Pancreas (tissue), 10 donors: ENCODE results near the gene PCDH1. TPM values are rescaled to one million over a fixed set of nuclear protein-coding genes. Genes with fewer than 3 reads are reported as not detected.

Experiments used
- ATAC-seq, 4 donors: fragments of 200-7000 bp; cut with Tn5 transposase; one replicate each; pipeline versions ENCODE4 v1.8.0 to v1.9.1; 2020; ENCODE audit warnings: mild to moderate bottlenecking in 4 of 4, moderate library complexity in 4 of 4
- DNase-seq, 6 donors: peaks; one replicate each; pipeline ENCODE4 v3.0.0-alpha.2; 2020
- FAIRE-seq: peaks from 2 replicates; lab custom pipeline; 2012; peaks lifted over from hg19 to GRCh38; lab: Jason Lieb, UNC
- H3K27ac ChIP-seq, 4 donors: fragments of 200-600 bp; sonication (generic); 1 replicate in 3 of 4; 2 replicates in 1 of 4; pipeline versions ENCODE4 v1.5.0 to v1.8.0; 2020
- H3K27me3 ChIP-seq, 4 donors: fragments of 200-600 bp; one replicate each; pipeline ENCODE4 v1.8.0; 2021
- H3K36me3 ChIP-seq, 3 donors: fragments of 200-600 bp; sonication (generic) in 1 of 3; one replicate each; pipeline versions ENCODE4 v1.5.0 to v1.8.0; 2020 to 2021
- H3K4me1 ChIP-seq, 3 donors: fragments of 200-600 bp; one replicate each; pipeline ENCODE4 v1.8.0; 2021
- H3K4me3 ChIP-seq, 4 donors: fragments of 200-600 bp; sonication (generic) in 2 of 4; one replicate each; pipeline versions ENCODE4 v1.5.0 to v1.8.0; 2020 to 2021
- H3K9me3 ChIP-seq, 4 donors: fragments of 200-600 bp; one replicate each; pipeline ENCODE4 v1.8.0; 2021
- CTCF ChIP-seq, 4 donors: fragments of 200-600 bp; sonication (generic) in 3 of 4; IDR thresholded peaks; one replicate each; pipeline versions ENCODE4 v1.5.0 to v1.8.0; 2021; ENCODE audit warnings: antibody characterized with exemption in 4 of 4
- WGBS, 2 donors: extraction: QIAGEN DNeasy Blood & Tissue Kit; methylation state at CpG; one replicate each; pipeline ENCODE4 v1.1.7; 2013; 5-methylcytosine and 5-hydroxymethylcytosine counted together
- intact Hi-C, 3 donors: fragments of 100-400 bp; cut with DNase I; formaldehyde crosslinking; loops; one replicate each; pipeline versions ENCODE4 v1.11.1 to v1.14.2; 2022
- polyA plus RNA-seq, 2 donors: library from polyadenylated mRNA; stranded (reverse); fragments of 200-250 nt; gene quantifications; one replicate each; pipeline ENCODE4 v1.2.3, GENCODE V29; 2013
- total RNA-seq, 6 donors: library from RNA; stranded (reverse); fragmentation: NEBNext Ultra II Directional in 4 of 6; extraction: Animal tissue kit (Norgen Biotek cat#: 25700) in 4 of 6; gene quantifications; one replicate each; pipeline versions ENCODE4 v1.2.1 to v1.2.4, GENCODE V29; 2021 to 2023
- donor health status: healthy with polysubstance abuse.
- donor health status: DM: no; HTN: no; CAD: no; lungs with moderate emphysema.
- donor health status: DM: no; HTN: no; CAD: no.
- donor health status: control.
- donor health status: control.
- donor health status: Bipolar disorder and iron deficiency.
- donor health status: DM: yes; HTN: yes; CAD: no.
- donor health status: DM: no; HTN: no; CAD: no.
- donor health status: DM: no; HTN: no; CAD: no.
- donor health status: DM: yes; HTN: yes; CAD: no.

PCDH1 gene
- total and polyA plus RNA-seq, 8 donors = 6.8 to 30.7 (median 13.4) TPM

- no peaks in the 10 kb centered on the region for H3K9me3 ChIP-seq
- intact Hi-C loops = no loop called here
- H3K36me3 ChIP-seq = no peaks in the 10 kb centered on the region
- H3K27ac ChIP-seq = peak overlapping the region in 2 of 4 donors; percentile 99 to 100
- peaks cover 5 to 16% (median 13%) of the 10 kb centered on the region in 3 donors for H3K4me1 ChIP-seq
- FAIRE-seq (no peak), DNase-seq (no peak), ATAC-seq (no peak)
- no peaks in the 10 kb centered on the region for H3K27me3 ChIP-seq
- TF ChIP-seq CTCF (IDR thresholded peaks at IDR 0.05) = no peak
- WGBS, 2 donors = 86 to 90% methylated on average over 10 of the region's 10 CpGs
- H3K4me3 ChIP-seq = no peak overlapping the region
These were observed 26.9 kb downstream of the PCDH1 start for GRCh38 chr5:141851195-141851874.

GRCh38 chr5:141850786-141851185 lies 27.4 kb downstream of the PCDH1 start:
- H3K27me3 ChIP-seq = no peaks in the 10 kb centered on the region
- 31 to 34% methylated on average over 7 to 10 of the region's 10 CpGs for WGBS, 2 donors
- no peaks in the 10 kb centered on the region for H3K9me3 ChIP-seq
- H3K4me3 ChIP-seq = peak overlapping the region in 3 of 4 donors; percentile 33 to 67 (median 59)
- peaks cover 5 to 19% (median 13%) of the 10 kb centered on the region in 3 donors for H3K4me1 ChIP-seq
- peak overlapping the region in 3 of 4 donors; percentile 45 to 100 (median 99) for H3K27ac ChIP-seq
- ATAC-seq (no peak), DNase-seq (no peak), FAIRE-seq (no peak)
- H3K36me3 ChIP-seq = no peaks in the 10 kb centered on the region
- no peak for TF ChIP-seq CTCF (IDR thresholded peaks at IDR 0.05)
- intact Hi-C loops = no loop called here

- intact Hi-C loops = no loop called here
- peak; percentile 47 to 62 (median 50) for ATAC-seq
- 0% methylated on average over 24 to 36 of the region's 36 CpGs for WGBS, 2 donors
- H3K36me3 ChIP-seq = no peaks in the 10 kb centered on the region
- no peaks in the 10 kb centered on the region for H3K9me3 ChIP-seq
- H3K4me1 ChIP-seq = peaks cover 5 to 20% (median 13%) of the 10 kb centered on the region in 3 donors
- FAIRE-seq = no peak
- peak overlapping the region; percentile 19 to 67 (median 46) for H3K4me3 ChIP-seq
- no peaks in the 10 kb centered on the region for H3K27me3 ChIP-seq
- DNase-seq = peak in 4 of 6 donors; percentile 52 to 70 (median 58)
- peak overlapping the region; percentile 95 to 100 (median 98) for H3K27ac ChIP-seq
- no peak for TF ChIP-seq CTCF (IDR thresholded peaks at IDR 0.05)
These were observed 27.9 kb downstream of the PCDH1 start for GRCh38 chr5:141850244-141850768.

GRCh38 chr5:141849415-141850243 lies 28.6 kb downstream of the PCDH1 start:
- Histone ChIP-seq H3K36me3 (no peaks in the 10 kb centered on the region), H3K4me1 (peaks cover 5 to 20% (median 13%) of the 10 kb centered on the region in 3 donors), H3K27me3 (no peaks in the 10 kb centered on the region), H3K27ac (peak overlapping the region; percentile 95 to 100 (median 98)), H3K9me3 (no peaks in the 10 kb centered on the region), H3K4me3 (peak overlapping the region; percentile 33 to 67 (median 46))
- peak; percentile 95 to 99 (median 96) for DNase-seq
- TF ChIP-seq CTCF (IDR thresholded peaks at IDR 0.05) = no peak
- intact Hi-C loops = no loop called here
- ATAC-seq = peak; percentile 90 to 95 (median 95)
- whole genome bisulfite sequencing, 2 donors = 0 to 1% methylated on average over 52 to 73 of the region's 73 CpGs
- no peak for FAIRE-seq
